Smooth muscle cell (in vitro differentiated cells): ENCODE measurements around the gene CNOT1. TPM values are rescaled to one million over a fixed set of nuclear protein-coding genes. Genes with fewer than 3 reads are reported as not detected.

ENCODE experiments used
- DNase-seq: peaks from one replicate; lab custom pipeline; 2025; ENCODE audit not compliant: unreplicated experiment; lab: John Stamatoyannopoulos, UW
- H2AFZ ChIP-seq: fragments of 200-600 bp; sonication (generic); 2 replicates; pipeline ENCODE4 v1.6.0; 2016; ENCODE audit warnings: antibody characterized with exemption, low read depth, mild to moderate bottlenecking
- H3F3A ChIP-seq: fragments of 200-600 bp; sonication (generic); 2 replicates; pipeline ENCODE4 v1.6.0; 2017; ENCODE audit warnings: antibody characterized with exemption, low read depth
- H3K27ac ChIP-seq: fragments of 200-600 bp; sonication (generic); 2 replicates; pipeline ENCODE4 v1.5.1; 2016; ENCODE audit warnings: low read depth, mild to moderate bottlenecking
- H3K27me3 ChIP-seq: fragments of 200-600 bp; sonication (generic); 2 replicates; pipeline ENCODE4 v1.6.1; 2016; ENCODE audit warnings: low read depth, mild to moderate bottlenecking
- H3K36me3 ChIP-seq: fragments of 200-600 bp; sonication (generic); 2 replicates; pipeline ENCODE4 v1.5.1; 2016; ENCODE audit warnings: low read depth
- H3K4me1 ChIP-seq: fragments of 200-600 bp; sonication (generic); 2 replicates; pipeline ENCODE4 v1.5.1; 2016; ENCODE audit warnings: low read depth
- H3K4me2 ChIP-seq: fragments of 200-600 bp; sonication (generic); 2 replicates; pipeline ENCODE4 v1.6.0; 2016; ENCODE audit warnings: mild to moderate bottlenecking
- H3K4me3 ChIP-seq: fragments of 200-600 bp; sonication (generic); 2 replicates; pipeline ENCODE4 v1.5.1; 2016; ENCODE audit warnings: mild to moderate bottlenecking
- H3K79me2 ChIP-seq: fragments of 200-600 bp; sonication (generic); 2 replicates; pipeline ENCODE4 v1.6.0; 2016; ENCODE audit warnings: low read depth, mild to moderate bottlenecking
- H3K9ac ChIP-seq: fragments of 200-600 bp; sonication (generic); 2 replicates; pipeline ENCODE4 v1.6.0; 2016; ENCODE audit warnings: low read depth
- H3K9me3 ChIP-seq: fragments of 200-600 bp; sonication (generic); replicated peaks from 2 replicates; pipeline ENCODE4 v1.5.1; 2016; ENCODE audit warnings: low read depth
- H4K20me1 ChIP-seq: fragments of 200-600 bp; sonication (generic); 2 replicates; pipeline ENCODE4 v1.6.0; 2016; ENCODE audit warnings: low read depth
- CTCF ChIP-seq: fragments of 200-600 bp; sonication (generic); IDR thresholded peaks from 2 replicates; pipeline ENCODE4 v1.5.1; 2017; ENCODE audit warnings: borderline replicate concordance, mild to moderate bottlenecking, antibody characterized with exemption; ENCODE audit not compliant: insufficient read depth, poor library complexity, severe bottlenecking
- WGBS: methylation state at CpG from one replicate; pipeline ENCODE4 v1.1.7; 2016; ENCODE audit warnings: low lambda C conversion rate; 5-methylcytosine and 5-hydroxymethylcytosine counted together
- polyA plus RNA-seq: library from polyadenylated mRNA; unstranded; fragments of >200 nt; fragmentation: Nextera tagmentation; extraction: Ambion mirVana; gene quantifications from 2 replicates; pipeline ENCODE4 v1.2.1, GENCODE V29; 2016
- total RNA-seq: library from RNA; depleted of rRNA; stranded (reverse); fragments of >200 nt; gene quantifications from 2 replicates; pipeline ENCODE4 v1.2.3, GENCODE V29; 2014

Gene CNOT1
- total and polyA plus RNA-seq, 2 experiments from 2014 or later = 42.6 to 88.4 TPM

DNA sequence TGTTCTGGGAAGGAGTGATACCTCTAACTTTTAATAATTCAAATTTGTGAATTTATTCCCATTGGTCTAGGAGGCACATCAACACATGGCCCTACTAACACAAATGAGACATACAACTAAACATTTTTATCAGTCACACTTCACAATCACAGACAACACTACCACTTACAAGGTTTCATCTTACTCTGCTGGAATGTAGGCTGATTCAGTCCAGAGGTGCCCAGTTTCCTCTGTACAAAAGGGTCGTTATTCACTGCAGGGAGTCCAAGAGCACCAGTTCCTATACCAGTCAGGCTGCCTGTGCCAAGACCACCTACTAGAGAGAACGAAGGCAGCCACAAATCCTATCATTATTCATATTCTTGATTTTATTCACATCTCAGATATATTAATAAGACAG is 72.9 kb downstream of the CNOT1 start:
- WGBS = 87% methylated on average over 2 of the region's 2 CpGs
- no peak overlapping the region for H3K9ac ChIP-seq
- no peaks in the 10 kb centered on the region for H3F3A ChIP-seq
- no peak for TF ChIP-seq CTCF
- no peak overlapping the region for H2AFZ ChIP-seq
- no peak for DNase-seq
- peaks cover 33% of the 10 kb centered on the region for H3K36me3 ChIP-seq
- H3K27me3 ChIP-seq = no peaks in the 10 kb centered on the region
- H3K27ac ChIP-seq = no peak overlapping the region
- no peak overlapping the region for H3K4me2 ChIP-seq
- no peaks in the 10 kb centered on the region for H3K9me3 ChIP-seq
- H4K20me1 ChIP-seq = peaks cover 28% of the 10 kb centered on the region
- peaks cover 25% of the 10 kb centered on the region for H3K79me2 ChIP-seq
- H3K4me1 ChIP-seq = no peaks in the 10 kb centered on the region
- H3K4me3 ChIP-seq = no peak overlapping the region

GRCh38 chr16:58551496-58551895 is 78.1 kb downstream of the CNOT1 start:
- no peaks in the 10 kb centered on the region for H3K27me3 ChIP-seq
- H3K79me2 ChIP-seq = no peaks in the 10 kb centered on the region

GRCh38 chr16:58548378-58548777 is 81.2 kb downstream of the CNOT1 start:
- Histone ChIP-seq H3K36me3 (peaks cover 58% of the 10 kb centered on the region), H3K9ac (no peak overlapping the region)
- WGBS = 91% methylated on average over 2 of the region's 2 CpGs

More at GRCh38 chr16:58551496-58551895, 78.1 kb downstream of the CNOT1 start:
- 96% methylated on average over 3 of the region's 3 CpGs for WGBS
- Histone ChIP-seq H3K4me2 (no peak overlapping the region), H2AFZ (no peak overlapping the region), H4K20me1 (no peaks in the 10 kb centered on the region), H3K4me3 (no peak overlapping the region), H3K9me3 (no peaks in the 10 kb centered on the region), H3K36me3 (peaks cover 37% of the 10 kb centered on the region), H3K9ac (no peak overlapping the region), H3K4me1 (no peaks in the 10 kb centered on the region), H3K27ac (no peak overlapping the region), H3F3A (no peaks in the 10 kb centered on the region)
- no peak for DNase-seq
- TF ChIP-seq CTCF = no peak

More at GRCh38 chr16:58548378-58548777, 81.2 kb downstream of the CNOT1 start:
- Histone ChIP-seq H3K4me3 (no peak overlapping the region), H3K4me2 (no peak overlapping the region), H3K4me1 (no peaks in the 10 kb centered on the region), H3K79me2 (no peaks in the 10 kb centered on the region), H3K27ac (no peak overlapping the region), H2AFZ (no peak overlapping the region), H3K27me3 (no peaks in the 10 kb centered on the region), H3K9me3 (no peaks in the 10 kb centered on the region), H3F3A (no peaks in the 10 kb centered on the region), H4K20me1 (peaks cover 12% of the 10 kb centered on the region)
- DNase-seq = no peak
- no peak for TF ChIP-seq CTCF
